Measurements from ENCODE around the gene EPN2.
"Not testable (repeated sequence)": the region's sequence is repeated elsewhere in the genome, so short reads cannot be mapped to it uniquely, and the experiment has no call there.

The EPN2 gene

DNA sequence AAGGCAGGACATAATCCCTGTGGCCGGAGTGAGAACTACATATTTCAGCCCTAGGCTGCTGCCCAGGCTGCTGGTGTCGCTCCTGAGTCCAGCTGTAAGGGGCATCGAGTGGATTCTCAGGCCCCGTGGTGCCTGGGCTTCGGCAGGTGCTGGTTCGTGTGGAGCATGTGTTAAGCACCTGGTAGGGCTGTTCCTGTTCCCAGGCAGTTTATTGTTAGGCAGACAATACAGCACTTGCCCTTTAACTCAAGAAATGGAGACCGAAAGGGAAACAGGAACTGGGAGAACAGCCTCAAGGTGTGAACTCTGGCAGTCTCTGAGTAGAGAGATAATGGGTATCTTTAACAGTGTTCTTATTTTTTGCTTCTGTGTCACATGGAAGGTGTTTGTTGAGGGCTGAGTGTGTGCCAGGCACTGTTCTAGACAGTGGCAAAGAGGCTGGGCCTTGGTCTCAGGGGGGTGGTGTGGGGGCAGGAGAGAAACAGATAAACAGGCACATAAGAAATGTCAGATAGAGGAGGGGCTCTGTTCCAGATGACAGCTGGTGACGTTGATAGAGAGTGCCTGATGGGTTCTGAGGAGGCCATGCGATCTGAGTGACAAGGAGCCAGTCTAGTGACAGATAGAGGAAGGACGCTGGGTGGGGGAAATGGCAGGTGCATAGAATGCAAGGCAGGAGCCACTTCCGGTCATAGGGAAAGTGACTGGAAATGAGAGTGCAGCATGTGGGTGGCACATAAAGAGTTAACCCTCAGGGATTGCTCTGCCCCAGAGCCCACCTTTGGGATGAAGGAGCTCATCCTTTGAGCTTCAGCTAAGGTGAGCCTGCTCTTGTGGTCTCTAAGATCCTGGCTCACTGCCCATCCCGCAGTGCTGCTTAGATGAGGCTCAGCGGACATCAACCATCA, 33.8 kb downstream of the EPN2 start:
- TF ChIP-seq, protein P1, sequence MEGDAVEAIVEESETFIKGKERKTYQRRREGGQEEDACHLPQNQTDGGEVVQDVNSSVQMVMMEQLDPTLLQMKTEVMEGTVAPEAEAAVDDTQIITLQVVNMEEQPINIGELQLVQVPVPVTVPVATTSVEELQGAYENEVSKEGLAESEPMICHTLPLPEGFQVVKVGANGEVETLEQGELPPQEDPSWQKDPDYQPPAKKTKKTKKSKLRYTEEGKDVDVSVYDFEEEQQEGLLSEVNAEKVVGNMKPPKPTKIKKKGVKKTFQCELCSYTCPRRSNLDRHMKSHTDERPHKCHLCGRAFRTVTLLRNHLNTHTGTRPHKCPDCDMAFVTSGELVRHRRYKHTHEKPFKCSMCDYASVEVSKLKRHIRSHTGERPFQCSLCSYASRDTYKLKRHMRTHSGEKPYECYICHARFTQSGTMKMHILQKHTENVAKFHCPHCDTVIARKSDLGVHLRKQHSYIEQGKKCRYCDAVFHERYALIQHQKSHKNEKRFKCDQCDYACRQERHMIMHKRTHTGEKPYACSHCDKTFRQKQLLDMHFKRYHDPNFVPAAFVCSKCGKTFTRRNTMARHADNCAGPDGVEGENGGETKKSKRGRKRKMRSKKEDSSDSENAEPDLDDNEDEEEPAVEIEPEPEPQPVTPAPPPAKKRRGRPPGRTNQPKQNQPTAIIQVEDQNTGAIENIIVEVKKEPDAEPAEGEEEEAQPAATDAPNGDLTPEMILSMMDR (IDR thresholded peaks at IDR 0.05; ENCODE audit: extremely low read depth, missing control alignments): no peak
- DNase-seq (ENCODE audit: low spot score): peak; percentile 60

DNA sequence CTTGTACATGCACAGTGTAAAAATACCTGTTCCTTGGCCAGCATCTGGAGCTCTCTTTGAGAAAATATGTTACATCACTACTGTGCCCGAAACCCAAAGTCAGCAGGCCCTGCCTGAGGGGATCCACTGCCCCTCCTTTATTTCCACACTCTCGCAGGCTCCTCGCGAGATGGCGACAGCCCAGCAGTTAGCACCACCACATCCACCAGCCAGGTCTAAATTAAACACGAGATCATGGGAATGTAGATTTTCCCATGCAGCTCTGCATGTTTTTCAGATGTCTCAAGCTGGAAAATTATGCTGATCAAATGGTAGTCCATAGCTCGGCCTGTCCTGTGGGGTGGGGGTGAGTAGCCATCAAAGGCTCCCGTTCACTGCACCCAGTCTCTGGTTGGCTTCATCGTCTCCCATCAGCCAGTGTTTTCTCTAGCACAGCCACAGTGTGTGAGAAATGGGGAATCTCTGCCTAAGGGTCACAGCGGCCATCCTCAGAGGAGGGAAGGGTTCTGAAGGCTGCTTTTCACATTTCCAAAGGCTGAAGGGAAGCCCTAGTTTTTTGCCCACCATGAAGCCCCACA, 34.7 kb downstream of the EPN2 start:
- no peak for DNase-seq (ENCODE audit: low spot score)
- TF ChIP-seq, protein P1 (IDR thresholded peaks at IDR 0.05; ENCODE audit: extremely low read depth, missing control alignments): no peak

DNA sequence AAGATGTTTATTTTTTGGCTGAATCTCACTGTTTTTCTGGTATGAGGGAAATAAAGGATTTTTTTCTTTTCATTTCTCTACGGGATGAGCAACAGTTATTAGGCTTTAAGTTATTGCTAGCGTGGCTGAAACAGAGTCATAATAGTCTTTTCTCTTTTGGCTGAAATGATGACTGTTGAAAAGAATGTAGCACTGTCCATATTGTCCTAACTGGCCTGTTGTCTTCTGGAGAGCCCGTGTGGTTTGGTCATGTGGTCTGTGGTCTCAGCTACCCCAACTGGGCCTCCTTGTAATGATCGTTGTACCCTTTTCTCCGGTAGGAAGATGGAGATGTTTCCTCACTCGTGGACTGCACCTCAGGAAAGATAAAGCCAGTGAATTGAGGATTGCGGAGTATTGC, 36.6 kb downstream of the EPN2 start:
- TF ChIP-seq, protein P1 (IDR thresholded peaks at IDR 0.05; ENCODE audit: extremely low read depth, missing control alignments): no peak
- DNase-seq (ENCODE audit: low spot score): no peak

DNA sequence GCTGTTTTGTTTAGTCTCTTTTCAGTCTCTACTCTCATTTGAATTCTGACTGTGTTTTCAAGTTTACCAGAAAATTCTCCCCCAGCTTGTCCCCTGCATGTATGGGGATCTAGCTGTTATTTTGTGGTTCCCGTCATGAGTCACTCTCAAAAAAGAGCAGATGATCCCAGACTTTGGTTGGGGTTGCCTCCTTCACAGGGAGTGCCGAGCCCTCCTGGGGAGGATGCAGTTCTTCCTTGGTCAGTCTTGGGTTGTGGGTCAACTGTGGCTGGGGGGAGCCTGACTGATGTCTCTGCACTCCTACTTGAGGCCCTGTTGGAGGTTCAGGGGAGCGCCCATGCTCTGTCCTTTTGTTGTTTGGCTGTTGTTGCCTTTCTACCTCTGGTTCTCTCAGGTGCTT, 37.7 kb downstream of the EPN2 start:
- no peak for DNase-seq (ENCODE audit: low spot score)
- TF ChIP-seq, protein P1 (IDR thresholded peaks at IDR 0.05; ENCODE audit: extremely low read depth, missing control alignments): no peak

DNA sequence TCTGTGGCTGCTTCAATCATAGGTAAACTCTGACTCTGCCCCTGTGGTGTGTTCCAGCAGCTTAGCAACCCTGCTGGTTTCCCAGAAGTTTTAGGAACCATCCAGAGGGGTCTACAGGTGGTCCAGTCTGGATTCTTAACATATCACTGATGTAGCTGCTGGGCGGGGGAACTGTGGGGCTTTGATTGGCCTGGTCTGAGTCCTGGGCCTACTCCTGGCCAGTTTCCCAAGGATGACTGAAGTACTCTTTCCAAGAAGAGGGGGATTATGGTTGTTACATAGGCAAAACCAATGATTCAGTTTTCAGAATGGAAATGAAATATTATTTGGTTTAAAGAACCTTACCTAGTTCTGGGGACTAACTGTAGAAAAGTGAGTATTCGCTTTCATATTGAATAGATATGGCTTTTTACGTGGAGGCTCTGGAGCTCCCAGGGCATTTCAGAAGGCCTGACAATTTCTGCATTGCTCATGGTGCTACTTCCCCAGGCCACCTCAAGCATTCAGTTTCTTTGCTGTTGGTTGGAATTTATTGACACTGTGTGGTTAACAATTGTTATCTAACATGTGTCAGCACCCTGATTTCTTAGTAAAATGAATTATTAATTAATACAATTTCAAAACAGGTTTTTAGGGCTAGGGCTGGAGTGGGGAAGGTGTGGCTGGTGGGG, 38.4 kb downstream of the EPN2 start:
- TF ChIP-seq, protein P1 (IDR thresholded peaks at IDR 0.05; ENCODE audit: extremely low read depth, missing control alignments): no peak
- no peak for DNase-seq (ENCODE audit: low spot score)

DNA sequence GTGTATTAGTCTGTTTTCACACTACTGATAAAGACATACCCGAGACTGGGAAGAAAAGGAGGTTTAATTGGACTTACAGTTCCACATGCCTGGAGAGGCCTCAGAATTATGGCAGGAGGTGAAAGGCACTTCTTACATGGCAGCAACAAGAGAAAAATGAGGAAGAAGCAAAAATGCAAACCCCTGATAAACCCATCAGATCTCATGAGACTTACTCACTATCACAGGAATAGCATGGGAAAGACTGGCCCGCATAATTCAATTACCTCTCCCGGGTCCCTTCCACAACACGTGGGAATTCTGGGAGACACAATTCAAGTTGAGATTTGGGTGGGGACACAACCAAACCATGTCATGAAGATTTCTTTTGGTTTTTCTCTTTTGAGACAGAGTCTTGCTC, 41.1 kb downstream of the EPN2 start:
- DNase-seq (ENCODE audit: low spot score): not testable (repeated sequence)

DNA sequence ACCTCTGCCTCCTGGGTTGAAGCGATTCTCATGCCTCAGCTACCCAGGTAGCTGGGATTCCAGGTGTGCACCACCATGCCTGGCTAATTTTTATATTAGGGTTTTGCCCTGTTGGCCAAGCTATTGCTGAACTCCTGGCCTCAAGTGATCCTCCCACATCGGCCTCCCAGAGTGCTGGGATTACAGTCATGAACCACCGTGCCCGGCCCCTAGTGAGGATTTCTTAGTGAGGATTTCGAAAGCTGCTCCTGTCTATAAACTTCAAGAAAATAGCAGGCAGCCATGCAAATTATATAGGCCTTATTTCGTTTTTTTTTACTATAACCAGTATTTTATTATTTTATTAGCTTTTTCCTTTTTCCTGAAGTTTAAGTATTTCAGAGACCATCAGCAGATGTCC, 41.6 kb downstream of the EPN2 start:
- DNase-seq (ENCODE audit: low spot score): no peak
- TF ChIP-seq, protein P1 (IDR thresholded peaks at IDR 0.05; ENCODE audit: extremely low read depth, missing control alignments): no peak
